AG04450 (cell line): ENCODE data around the gene GDAP2. TPM values are rescaled to one million over a fixed set of nuclear protein-coding genes. Genes with fewer than 3 reads are reported as not detected.

Source experiments
- CTCF ChIA-PET: fragments of 300-600, 350-600 bp; formaldehyde crosslinking; extraction: SDS; loops from one replicate; lab custom pipeline; 2022; ENCODE audit warnings: antibody characterized with exemption, inconsistent platforms; lab: Charles Lee
- POLR2A ChIA-PET: fragments of 350-600 bp; formaldehyde crosslinking; extraction: SDS; loops from one replicate; lab custom pipeline; 2021; ENCODE audit warnings: antibody characterized with exemption, inconsistent platforms; lab: Yijun Ruan, JAX
- DNase-seq: peaks from one replicate; pipeline ENCODE4 v3.0.0-alpha.2; 2011; ENCODE audit warnings: low read depth, low spot score
- H3K27ac ChIP-seq: one replicate; pipeline ENCODE4 v1.5.1; 2012; ENCODE audit warnings: low read depth, low read length, control low read depth
- H3K27me3 ChIP-seq: one replicate; pipeline ENCODE4 v1.6.0; 2012; ENCODE audit warnings: low read length; ENCODE audit not compliant: control insufficient read depth, insufficient read depth
- H3K4me3 ChIP-seq: 2 replicates; pipeline ENCODE4 v1.5.1; 2011; ENCODE audit warnings: mild to moderate bottlenecking, low read depth, low read length, control low read depth
- H3K9me3 ChIP-seq: 2 replicates; pipeline ENCODE4 v1.5.1; 2012; ENCODE audit warnings: low read length; ENCODE audit not compliant: control insufficient read depth, insufficient read depth
- CTCF ChIP-seq: IDR thresholded peaks from 2 replicates; pipeline ENCODE4 v1.5.1; 2011; ENCODE audit warnings: low read depth, low read length, control low read depth, inconsistent platforms
- polyA plus RNA-seq: library from polyadenylated mRNA; depleted of rRNA; stranded (reverse); fragments of >200 nt; gene quantifications from 2 replicates; pipeline ENCODE4 v1.2.3, GENCODE V29; 2011

The GDAP2 gene
- polyA plus RNA-seq, 1 experiment = 25.4 TPM

DNA sequence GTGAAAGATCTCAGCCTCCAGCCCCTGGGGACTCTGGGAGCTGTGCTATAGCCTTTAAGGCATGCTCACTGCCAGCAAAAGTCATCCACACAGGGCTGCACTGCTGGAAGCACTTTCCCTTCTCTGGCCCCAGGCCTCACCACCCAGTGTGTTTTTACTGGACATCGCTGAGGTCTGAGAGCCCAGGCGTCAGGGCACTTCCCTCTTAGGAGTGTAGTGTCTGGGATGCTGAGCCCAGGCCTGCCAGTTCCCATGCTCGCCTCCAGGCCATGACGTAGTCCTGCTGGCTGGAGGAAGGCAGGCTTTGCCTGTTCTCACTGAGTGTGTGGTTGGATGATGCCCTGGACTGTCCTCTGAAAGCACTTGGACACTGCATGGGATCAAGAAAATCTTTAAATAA lies 101.2 kb downstream of the GDAP2 start:
- Histone ChIP-seq H3K27ac (peak overlapping the region; percentile 73), H3K9me3 (no peaks in the 10 kb centered on the region), H3K27me3 (no peaks in the 10 kb centered on the region), H3K4me3 (no peak overlapping the region)
- POLR2A ChIA-PET = no interaction called here
- CTCF ChIA-PET = interaction anchor here (1.5 kb wide), 1 partner anchor 73 kb away, joined by 4 read pairs; no protein-coding TSS in a partner anchor
- DNase-seq = no peak
- peak; percentile 11; the same call in 1 of the 2 replicates for TF ChIP-seq CTCF

DNA sequence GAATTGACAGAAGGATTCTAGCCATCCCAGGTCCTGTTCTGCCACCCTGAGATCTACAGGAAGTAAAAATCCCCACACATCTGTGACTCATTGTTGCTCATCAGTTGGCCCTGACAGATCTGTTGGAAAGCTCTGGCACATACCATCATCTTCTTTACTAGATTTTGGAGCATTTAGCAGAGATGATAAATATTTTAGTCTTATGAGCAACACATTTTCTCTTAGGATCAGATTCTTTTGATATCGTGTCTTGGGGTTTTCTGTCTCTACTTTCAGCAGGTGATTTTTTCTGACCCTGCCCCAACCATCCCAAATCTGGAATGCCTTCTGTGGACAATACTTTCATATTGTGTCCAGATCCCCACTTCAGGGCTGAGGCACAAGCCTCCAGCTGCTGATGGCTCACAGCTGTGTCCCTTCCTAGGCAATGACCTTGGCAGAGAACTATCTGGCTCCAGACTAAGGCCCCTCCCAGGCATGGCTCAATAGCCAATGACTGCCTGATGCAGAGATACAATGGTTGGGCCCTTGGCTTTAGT lies 102.8 kb downstream of the GDAP2 start:
- no peak for TF ChIP-seq CTCF
- peak; percentile 69 for DNase-seq
- peak overlapping the region; percentile 94 for H3K27ac ChIP-seq
- no peaks in the 10 kb centered on the region for H3K9me3 ChIP-seq
- H3K27me3 ChIP-seq = no peaks in the 10 kb centered on the region
- H3K4me3 ChIP-seq = no peak overlapping the region
- POLR2A ChIA-PET = interaction anchor here (0.8 kb wide), 1 partner anchor 35 kb away, joined by 4 read pairs; no protein-coding TSS in a partner anchor
- CTCF ChIA-PET = interaction anchor here (0.6 to 4.9 kb wide), 4 partner anchors 68 to 314 kb away, joined by 3 to 24 read pairs (median 4); no protein-coding TSS in a partner anchor

DNA sequence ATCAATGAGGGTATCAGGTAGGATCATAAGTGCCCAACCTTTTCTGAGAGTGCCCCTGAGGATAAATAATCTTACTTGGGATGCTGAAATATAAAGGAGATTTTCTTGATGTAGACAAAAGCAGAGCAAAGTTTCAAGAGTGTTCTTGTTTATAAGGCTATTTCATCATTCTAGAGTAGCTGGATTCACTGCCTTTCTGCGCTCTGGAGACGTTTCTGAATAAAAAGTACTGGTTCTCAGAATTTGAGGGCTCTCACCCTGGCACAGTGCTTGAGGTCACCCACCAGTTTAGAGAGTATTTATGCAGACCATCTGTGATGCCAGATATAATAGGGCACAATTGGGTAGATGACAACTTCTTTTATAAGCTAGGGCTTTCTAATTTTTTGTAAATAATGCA lies 103.3 kb downstream of the GDAP2 start:
- no peak for DNase-seq
- TF ChIP-seq CTCF = no peak
- Histone ChIP-seq H3K4me3 (no peak overlapping the region), H3K9me3 (no peaks in the 10 kb centered on the region), H3K27me3 (no peaks in the 10 kb centered on the region), H3K27ac (peak overlapping the region; percentile 94)
- ChIA-PET CTCF (interaction anchor here (0.6 to 4.9 kb wide), 4 partner anchors 68 to 313 kb away, joined by 3 to 24 read pairs (median 4); no protein-coding TSS in a partner anchor), POLR2A (interaction anchor here (1.2 kb wide), 1 partner anchor 11 kb away, joined by 3 read pairs; no protein-coding TSS in a partner anchor)

DNA sequence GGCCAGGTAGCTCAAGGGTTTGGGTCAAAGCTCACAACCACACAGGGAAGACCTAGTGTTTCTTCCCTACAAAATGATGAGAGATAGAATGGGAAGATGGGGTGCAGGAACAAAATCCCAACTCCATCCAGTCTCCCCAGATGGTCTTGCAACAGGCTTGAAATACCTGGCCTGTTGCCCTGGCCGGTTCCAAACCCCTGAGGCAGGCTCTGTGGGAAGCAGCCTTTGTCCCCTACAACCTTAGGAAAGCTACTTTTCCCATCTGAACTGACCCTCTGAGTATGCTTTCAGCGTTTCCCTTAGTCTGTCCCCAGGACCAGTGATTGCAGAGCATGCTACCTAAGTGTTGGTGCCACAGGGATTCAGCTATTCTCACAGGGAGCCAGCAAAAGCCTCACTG lies 104.0 kb downstream of the GDAP2 start:
- ChIA-PET CTCF (interaction anchor here (0.8 to 4.9 kb wide), 3 partner anchors 34 to 312 kb away, joined by 3 to 24 read pairs (median 3); no protein-coding TSS in a partner anchor), POLR2A (interaction anchor here (1.2 kb wide), 1 partner anchor 10 kb away, joined by 3 read pairs; no protein-coding TSS in a partner anchor)
- DNase-seq = no peak
- no peaks in the 10 kb centered on the region for H3K9me3 ChIP-seq
- H3K27ac ChIP-seq = peak overlapping the region; percentile 94
- no peaks in the 10 kb centered on the region for H3K27me3 ChIP-seq
- no peak for TF ChIP-seq CTCF
- H3K4me3 ChIP-seq = no peak overlapping the region

DNA sequence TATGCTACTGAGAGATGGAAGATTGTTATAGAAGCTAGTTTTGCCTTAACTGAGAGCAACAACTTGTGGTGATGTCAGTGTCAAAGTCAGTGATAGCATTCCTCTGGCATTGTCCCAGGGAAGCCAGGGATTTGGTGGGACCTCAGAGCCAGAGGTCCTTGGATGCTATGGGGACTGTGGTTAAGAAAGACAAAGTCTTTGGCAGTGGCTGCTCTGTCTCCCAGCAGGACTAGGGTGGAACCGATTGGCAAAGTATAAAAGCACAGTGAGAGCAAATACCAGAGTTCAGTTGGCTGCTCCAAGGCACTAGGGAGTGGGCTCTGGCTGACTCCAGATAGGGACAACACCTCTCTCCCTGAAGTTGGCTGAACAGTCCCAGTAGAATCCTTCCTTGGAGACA lies 104.8 kb downstream of the GDAP2 start:
- Histone ChIP-seq H3K27ac (peak overlapping the region; percentile 33), H3K9me3 (peaks cover 4% of the 10 kb centered on the region; the same call in 1 of the 2 replicates), H3K27me3 (no peaks in the 10 kb centered on the region), H3K4me3 (no peak overlapping the region)
- TF ChIP-seq CTCF = no peak
- no peak for DNase-seq
- ChIA-PET CTCF (interaction anchor here (1.2 to 4.9 kb wide), 2 partner anchors 66 to 290 kb away, joined by 4 to 24 read pairs; no protein-coding TSS in a partner anchor), POLR2A (interaction anchor here (1.2 kb wide), 1 partner anchor 10 kb away, joined by 3 read pairs; no protein-coding TSS in a partner anchor)
